SK-N-SH (cell line): ENCODE data around the gene ABCE1.

Source experiments
- CTCF ChIP-seq: fragments of 200-600 bp; sonication (generic); IDR thresholded peaks from 2 replicates; pipeline ENCODE4 v1.6.1; 2017; ENCODE audit warnings: antibody characterized with exemption, mild to moderate bottlenecking, moderate library complexity
- GABPA ChIP-seq: IDR thresholded peaks from 2 replicates; pipeline ENCODE4 v1.4.0; 2012; ENCODE audit warnings: low read depth, mild to moderate bottlenecking
- RAD21 ChIP-seq: IDR thresholded peaks from 2 replicates; pipeline ENCODE4 v1.6.1; 2012; ENCODE audit warnings: mild to moderate bottlenecking, low read length

- TF ChIP-seq RAD21: no peak
- TF ChIP-seq CTCF: no peak
- no peak for TF ChIP-seq GABPA
Measured at GRCh38 chr4:145155268-145155870, 57.3 kb downstream of the ABCE1 start.
